Astrocyte (in vitro differentiated cells and primary cell): ENCODE measurements around the gene PCBP4. TPM values are rescaled to one million over a fixed set of nuclear protein-coding genes. Genes with fewer than 3 reads are reported as not detected.

ENCODE experiments used
- DNase-seq: peaks from one replicate; pipeline ENCODE4 v3.0.0-alpha.2; 2010; ENCODE audit warnings: low read depth
- FAIRE-seq: peaks from 2 replicates; lab custom pipeline; 2011; peaks lifted over from hg19 to GRCh38; lab: Jason Lieb, UNC
- H2AFZ ChIP-seq: 2 replicates; pipeline ENCODE4 v1.6.0; 2012; ENCODE audit warnings: low read depth, low read length, inconsistent platforms
- H3K27ac ChIP-seq: 2 replicates; pipeline ENCODE4 v1.5.1; 2011; ENCODE audit warnings: low read depth, low read length, inconsistent platforms
- H3K27me3 ChIP-seq: 2 replicates; pipeline ENCODE4 v1.6.0; 2011; ENCODE audit warnings: low read length, inconsistent platforms; ENCODE audit not compliant: insufficient read depth
- H3K36me3 ChIP-seq: 2 replicates; pipeline ENCODE4 v1.5.1; 2011; ENCODE audit warnings: low read length, inconsistent platforms; ENCODE audit not compliant: insufficient read depth
- H3K4me1 ChIP-seq: 2 replicates; pipeline ENCODE4 v1.5.1; 2011; ENCODE audit warnings: low read length, inconsistent platforms; ENCODE audit not compliant: insufficient read depth
- H3K4me2 ChIP-seq: 2 replicates; pipeline ENCODE4 v1.6.0; 2012; ENCODE audit warnings: low read length, inconsistent platforms
- H3K4me3 ChIP-seq: 2 replicates; pipeline ENCODE4 v1.5.1; 2011; ENCODE audit warnings: low read depth, mild to moderate bottlenecking, low read length, inconsistent platforms; ENCODE audit not compliant: insufficient read depth
- H3K79me2 ChIP-seq: 2 replicates; pipeline ENCODE4 v1.6.0; 2012; ENCODE audit warnings: mild to moderate bottlenecking, low read length, inconsistent platforms; ENCODE audit not compliant: insufficient read depth
- H3K9ac ChIP-seq: 2 replicates; pipeline ENCODE4 v1.6.0; 2012; ENCODE audit warnings: mild to moderate bottlenecking, low read length, inconsistent platforms
- H3K9me3 ChIP-seq: 2 replicates; pipeline ENCODE4 v1.5.1; 2012; ENCODE audit warnings: low read depth, mild to moderate bottlenecking, low read length, inconsistent platforms; ENCODE audit not compliant: insufficient read depth
- H4K20me1 ChIP-seq: 2 replicates; pipeline ENCODE4 v1.6.0; 2012; ENCODE audit warnings: low read length, inconsistent platforms; ENCODE audit not compliant: insufficient read depth
- H3K27ac Mint-ChIP-seq: one replicate; pipeline ENCODE4 v1.8.0; 2021; ENCODE audit warnings: mild to moderate bottlenecking, mixed read lengths; ENCODE audit not compliant: unreplicated experiment
- H3K27me3 Mint-ChIP-seq: one replicate; pipeline ENCODE4 v1.8.0; 2021; ENCODE audit warnings: low read depth, mixed read lengths; ENCODE audit not compliant: unreplicated experiment
- H3K36me3 Mint-ChIP-seq: one replicate; pipeline ENCODE4 v1.8.0; 2021; ENCODE audit warnings: low read depth, mixed read lengths; ENCODE audit not compliant: unreplicated experiment
- H3K4me1 Mint-ChIP-seq: one replicate; pipeline ENCODE4 v1.8.0; 2021; ENCODE audit warnings: low read depth, mixed read lengths; ENCODE audit not compliant: unreplicated experiment
- H3K4me3 Mint-ChIP-seq: one replicate; pipeline ENCODE4 v1.8.0; 2021; ENCODE audit warnings: mild to moderate bottlenecking, moderate library complexity, mixed read lengths; ENCODE audit not compliant: unreplicated experiment
- H3K9me3 Mint-ChIP-seq: one replicate; pipeline ENCODE4 v1.8.0; 2021; ENCODE audit warnings: mild to moderate bottlenecking, mixed read lengths; ENCODE audit not compliant: unreplicated experiment
- EZH2 ChIP-seq: IDR thresholded peaks from 2 replicates; pipeline ENCODE4 v1.6.1; 2012; ENCODE audit warnings: mild to moderate bottlenecking, low read length, inconsistent platforms; ENCODE audit not compliant: insufficient read depth
- total RNA-seq: library from RNA; stranded (reverse); gene quantifications from 2 replicates; pipeline ENCODE4 v1.2.1, GENCODE V29; 2021
- TF ChIP-seq, protein P1 (sequence below): IDR thresholded peaks from 2 replicates; pipeline ENCODE4 v1.5.1; 2011; ENCODE audit warnings: low read depth, mild to moderate bottlenecking, inconsistent platforms, low read length, moderate library complexity; ENCODE audit not compliant: insufficient read depth

The PCBP4 gene
- total RNA-seq, 1 donor from 2014 or later = 102 TPM

DNA sequence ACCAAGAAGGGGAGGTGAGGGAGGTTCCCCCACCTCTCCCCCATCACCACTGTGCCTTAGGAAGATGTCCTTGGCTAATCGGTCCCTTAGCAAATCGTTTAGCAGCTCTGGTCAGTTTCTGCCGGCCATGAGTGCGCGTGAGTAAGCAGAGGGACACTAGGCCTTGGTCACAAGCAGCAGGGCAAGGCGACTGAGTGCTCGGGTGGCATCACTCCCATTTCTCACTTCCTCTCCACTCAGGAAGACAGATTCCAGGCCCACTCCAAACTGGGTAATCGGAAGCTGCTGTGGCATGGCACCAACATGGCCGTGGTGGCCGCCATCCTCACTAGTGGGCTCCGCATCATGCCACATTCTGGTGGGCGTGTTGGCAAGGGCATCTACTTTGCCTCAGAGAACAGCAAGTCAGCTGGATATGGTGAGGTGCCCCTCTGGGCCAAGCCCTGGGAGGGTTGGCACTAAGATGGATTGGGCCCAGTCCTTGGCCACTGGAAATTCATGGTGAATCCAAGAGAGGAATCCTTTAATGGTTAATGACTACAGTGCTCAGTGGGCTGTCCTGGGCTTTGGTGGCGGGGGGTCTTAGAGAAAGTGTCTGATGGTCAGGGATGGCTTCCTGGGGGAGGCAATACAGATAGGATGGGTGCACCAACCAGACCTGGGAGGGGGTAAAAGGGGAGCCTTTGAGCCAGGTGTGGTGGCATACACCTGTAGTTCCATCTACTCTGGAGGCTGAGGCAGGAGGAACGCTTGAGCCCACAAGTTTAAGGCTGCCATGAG, 21.1 kb downstream of the PCBP4 start:
- H3K9me3 ChIP-seq = no peaks in the 10 kb centered on the region
- peaks cover 2% of the 10 kb centered on the region for H3K27me3 ChIP-seq
- peaks cover 6% of the 10 kb centered on the region for H3K79me2 ChIP-seq
- no peak overlapping the region for H3K9ac ChIP-seq
- H3K4me1 ChIP-seq = peaks cover 11% of the 10 kb centered on the region
- Mint-ChIP-seq H3K4me1 (no peaks in the 10 kb centered on the region), H3K27ac (peak overlapping the region; percentile 47), H3K36me3 (peaks cover 10% of the 10 kb centered on the region), H3K27me3 (peaks cover 45% of the 10 kb centered on the region), H3K4me3 (no peak overlapping the region), H3K9me3 (peaks cover 3% of the 10 kb centered on the region)
- H3K4me3 ChIP-seq = no peak overlapping the region
- H3K4me2 ChIP-seq = no peak overlapping the region
- H4K20me1 ChIP-seq = no peaks in the 10 kb centered on the region
- H2AFZ ChIP-seq = no peak overlapping the region
- TF ChIP-seq, protein P1, sequence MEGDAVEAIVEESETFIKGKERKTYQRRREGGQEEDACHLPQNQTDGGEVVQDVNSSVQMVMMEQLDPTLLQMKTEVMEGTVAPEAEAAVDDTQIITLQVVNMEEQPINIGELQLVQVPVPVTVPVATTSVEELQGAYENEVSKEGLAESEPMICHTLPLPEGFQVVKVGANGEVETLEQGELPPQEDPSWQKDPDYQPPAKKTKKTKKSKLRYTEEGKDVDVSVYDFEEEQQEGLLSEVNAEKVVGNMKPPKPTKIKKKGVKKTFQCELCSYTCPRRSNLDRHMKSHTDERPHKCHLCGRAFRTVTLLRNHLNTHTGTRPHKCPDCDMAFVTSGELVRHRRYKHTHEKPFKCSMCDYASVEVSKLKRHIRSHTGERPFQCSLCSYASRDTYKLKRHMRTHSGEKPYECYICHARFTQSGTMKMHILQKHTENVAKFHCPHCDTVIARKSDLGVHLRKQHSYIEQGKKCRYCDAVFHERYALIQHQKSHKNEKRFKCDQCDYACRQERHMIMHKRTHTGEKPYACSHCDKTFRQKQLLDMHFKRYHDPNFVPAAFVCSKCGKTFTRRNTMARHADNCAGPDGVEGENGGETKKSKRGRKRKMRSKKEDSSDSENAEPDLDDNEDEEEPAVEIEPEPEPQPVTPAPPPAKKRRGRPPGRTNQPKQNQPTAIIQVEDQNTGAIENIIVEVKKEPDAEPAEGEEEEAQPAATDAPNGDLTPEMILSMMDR = no peak
- TF ChIP-seq EZH2 = no peak
- DNase-seq = no peak
- no peak for FAIRE-seq
- no peaks in the 10 kb centered on the region for H3K36me3 ChIP-seq
- no peak overlapping the region for H3K27ac ChIP-seq

DNA sequence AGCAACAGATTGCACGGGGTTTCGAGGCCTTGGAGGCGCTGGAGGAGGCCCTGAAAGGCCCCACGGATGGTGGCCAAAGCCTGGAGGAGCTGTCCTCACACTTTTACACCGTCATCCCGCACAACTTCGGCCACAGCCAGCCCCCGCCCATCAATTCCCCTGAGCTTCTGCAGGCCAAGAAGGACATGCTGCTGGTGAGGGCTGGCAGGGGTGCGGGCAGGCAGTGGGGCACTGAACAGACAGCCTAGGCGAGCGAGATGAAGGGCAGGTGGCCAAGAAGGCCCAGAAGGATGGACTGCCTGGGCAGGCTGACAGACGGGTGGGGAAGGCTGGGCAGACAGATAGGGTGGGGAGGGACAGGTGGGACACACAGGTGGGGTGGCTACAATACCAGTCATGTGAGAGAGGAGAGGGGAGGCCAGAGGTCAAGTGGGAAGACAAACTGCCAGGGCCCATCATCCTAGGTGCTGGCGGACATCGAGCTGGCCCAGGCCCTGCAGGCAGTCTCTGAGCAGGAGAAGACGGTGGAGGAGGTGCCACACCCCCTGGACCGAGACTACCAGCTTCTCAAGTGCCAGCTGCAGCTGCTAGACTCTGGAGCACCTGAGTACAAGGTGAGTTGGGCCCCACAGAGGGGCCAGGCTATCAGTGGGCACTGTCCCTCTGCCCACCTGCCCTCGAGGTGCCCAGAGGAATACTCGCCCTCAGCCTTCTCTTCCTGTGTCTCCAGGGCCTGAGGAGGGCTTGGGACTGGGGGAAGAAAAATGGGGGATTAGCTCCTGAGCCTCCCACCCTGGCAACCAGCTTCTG, 22.0 kb downstream of the PCBP4 start:
- Histone ChIP-seq H4K20me1 (peaks cover 9% of the 10 kb centered on the region), H3K9me3 (no peaks in the 10 kb centered on the region), H3K9ac (no peak overlapping the region), H3K4me3 (no peak overlapping the region), H3K36me3 (no peaks in the 10 kb centered on the region), H2AFZ (no peak overlapping the region), H3K27me3 (peaks cover under 1% of the 10 kb centered on the region), H3K4me1 (peaks cover 20% of the 10 kb centered on the region), H3K79me2 (peaks cover 14% of the 10 kb centered on the region), H3K27ac (no peak overlapping the region), H3K4me2 (no peak overlapping the region)
- FAIRE-seq = no peak
- peaks cover 3% of the 10 kb centered on the region for H3K9me3 Mint-ChIP-seq
- peaks cover 10% of the 10 kb centered on the region for H3K36me3 Mint-ChIP-seq
- peaks cover 38% of the 10 kb centered on the region for H3K27me3 Mint-ChIP-seq
- no peak for DNase-seq
- H3K4me3 Mint-ChIP-seq = no peak overlapping the region
- no peak overlapping the region for H3K27ac Mint-ChIP-seq
- TF ChIP-seq, protein P1 = no peak
- no peak for TF ChIP-seq EZH2
- H3K4me1 Mint-ChIP-seq = peaks cover 6% of the 10 kb centered on the region
